H1 (cell line): ENCODE results near the gene LCT. TPM values are rescaled to one million over a fixed set of nuclear protein-coding genes. Genes with fewer than 3 reads are reported as not detected.

Experiments used
- CTCF ChIA-PET: fragments of 300-600 bp; sonication (Branson Sonifier 250); formaldehyde crosslinking; loops from one replicate; lab custom pipeline; 2021; ENCODE audit not compliant: partially characterized antibody; lab: Charles Lee
- POLR2A ChIA-PET: fragments of 300-600 bp; sonication (Branson Sonifier 250); formaldehyde crosslinking; loops from one replicate; lab custom pipeline; 2021; ENCODE audit warnings: inconsistent platforms; ENCODE audit not compliant: partially characterized antibody; lab: Charles Lee
- DNase-seq, 2 experiments: peaks; one replicate each; pipeline versions ENCODE4 v3.0.0 to v3.0.0-alpha.2; 2010 to 2022; ENCODE audit warnings: low spot score in 2 of 2, low read depth in 1 of 2, mixed read lengths in 1 of 2
- FAIRE-seq: peaks from 2 replicates; lab custom pipeline; 2011; peaks lifted over from hg19 to GRCh38; lab: Jason Lieb, UNC
- H2AFZ ChIP-seq: 2 replicates; pipeline ENCODE4 v1.8.1; 2012; ENCODE audit warnings: low read length, inconsistent platforms
- H2AK5ac ChIP-seq: 2 replicates; pipeline ENCODE4 v1.6.1; 2013; ENCODE audit warnings: low read depth, low read length
- H2BK120ac ChIP-seq: replicated peaks from 2 replicates; pipeline ENCODE3; 2013; ENCODE audit warnings: low read depth, low read length, inconsistent platforms
- H2BK12ac ChIP-seq: 2 replicates; pipeline ENCODE4 v1.6.1; 2013; ENCODE audit warnings: low read depth, low read length
- H2BK15ac ChIP-seq: 2 replicates; pipeline ENCODE4 v1.6.1; 2013; ENCODE audit warnings: low read length
- H2BK20ac ChIP-seq: 2 replicates; pipeline ENCODE4 v1.6.1; 2013; ENCODE audit warnings: low read length
- H2BK5ac ChIP-seq: 2 replicates; pipeline ENCODE4 v1.6.1; 2013; ENCODE audit warnings: low read depth, low read length
- H3K14ac ChIP-seq: 2 replicates; pipeline ENCODE4 v1.6.1; 2013; ENCODE audit warnings: inconsistent platforms; ENCODE audit not compliant: insufficient read length
- H3K18ac ChIP-seq: 2 replicates; pipeline ENCODE4 v1.6.1; 2013; ENCODE audit warnings: low read length; ENCODE audit errors: extremely low read depth
- H3K23ac ChIP-seq: 2 replicates; pipeline ENCODE4 v1.6.1; 2013; ENCODE audit warnings: inconsistent platforms; ENCODE audit not compliant: insufficient read length
- H3K23me2 ChIP-seq: 2 replicates; pipeline ENCODE4 v1.6.1; 2013; ENCODE audit warnings: low read depth, low read length
- H3K27ac ChIP-seq: 2 replicates; pipeline ENCODE4 v1.6.1; 2011; ENCODE audit warnings: low read depth, low read length, inconsistent platforms
- H3K27me3 ChIP-seq, 4 experiments: replicated peaks in 1 of 4; 1 replicate in 1 of 4; 2 replicates in 3 of 4; pipeline versions ENCODE4 v1.6.1 to v1.8.1; 2011 to 2013; ENCODE audit warnings: low read length in 3 of 4, mild to moderate bottlenecking in 3 of 4, inconsistent platforms in 2 of 4, mixed read lengths in 2 of 4, moderate library complexity in 1 of 4; ENCODE audit not compliant: control insufficient read depth in 3 of 4, insufficient read depth in 3 of 4; ENCODE audit errors: extremely low read depth in 1 of 4
- H3K36me3 ChIP-seq, 4 experiments: 2 replicates each; pipeline versions ENCODE4 v1.6.1 to v1.8.1; 2011 to 2013; ENCODE audit warnings: mild to moderate bottlenecking in 4 of 4, low read length in 3 of 4, moderate library complexity in 2 of 4, control low read depth in 1 of 4, inconsistent platforms in 1 of 4; ENCODE audit not compliant: insufficient read depth in 4 of 4, control insufficient read depth in 2 of 4
- H3K4ac ChIP-seq: replicated peaks from 2 replicates; pipeline ENCODE3; 2013; ENCODE audit warnings: low read length, low read depth, mixed read lengths, inconsistent platforms; ENCODE audit not compliant: insufficient read length
- H3K4me1 ChIP-seq, 4 experiments: replicated peaks in 1 of 4; 1 replicate in 1 of 4; 2 replicates in 3 of 4; pipeline versions ENCODE4 v1.6.1 to v1.8.1; 2011 to 2013; ENCODE audit warnings: low read length in 3 of 4, inconsistent platforms in 2 of 4, mixed read lengths in 1 of 4; ENCODE audit not compliant: insufficient read depth in 4 of 4, control insufficient read depth in 3 of 4
- H3K4me2 ChIP-seq, 2 experiments: 2 replicates each; pipeline versions ENCODE4 v1.6.1 to v1.8.1; 2011 to 2013; ENCODE audit warnings: low read depth in 2 of 2, low read length in 2 of 2, control low read depth in 1 of 2, inconsistent platforms in 1 of 2, mild to moderate bottlenecking in 1 of 2; ENCODE audit not compliant: insufficient read depth in 1 of 2
- H3K4me3 ChIP-seq, 4 experiments: fragments of 200-600, 300-600 bp in 1 of 4; sonication (generic), shearing (Covaris generic), sonication (Bioruptor Twin) in 1 of 4; 2 replicates each; pipeline versions ENCODE4 v1.5.1 to v1.8.1; 2011 to 2016; ENCODE audit warnings: low read length in 4 of 4, low read depth in 3 of 4, control low read depth in 2 of 4, inconsistent platforms in 2 of 4, mild to moderate bottlenecking in 2 of 4, mixed read lengths in 1 of 4, moderate library complexity in 1 of 4; ENCODE audit not compliant: insufficient read depth in 2 of 4; ENCODE audit errors: extremely low read depth in 1 of 4
- H3K56ac ChIP-seq: replicated peaks from 2 replicates; pipeline ENCODE3; 2013; ENCODE audit warnings: low read depth, mild to moderate bottlenecking, mixed read lengths, low read length, inconsistent platforms; ENCODE audit not compliant: insufficient read length
- H3K79me1 ChIP-seq: 2 replicates; pipeline ENCODE4 v1.6.1; 2013; ENCODE audit warnings: low read depth, low read length, control low read depth
- H3K79me2 ChIP-seq, 2 experiments: 2 replicates each; pipeline versions ENCODE4 v1.6.1 to v1.8.1; 2012 to 2013; ENCODE audit warnings: low read length in 2 of 2, mild to moderate bottlenecking in 2 of 2, inconsistent platforms in 1 of 2; ENCODE audit not compliant: insufficient read depth in 2 of 2, control insufficient read depth in 1 of 2
- H3K9ac ChIP-seq, 4 experiments: replicated peaks in 1 of 4; 1 replicate in 1 of 4; 2 replicates in 3 of 4; pipeline versions ENCODE4 v1.6.1 to v1.8.1; 2011 to 2013; ENCODE audit warnings: low read depth in 3 of 4, low read length in 3 of 4, control low read depth in 2 of 4, mild to moderate bottlenecking in 2 of 4, moderate library complexity in 2 of 4, inconsistent platforms in 1 of 4; ENCODE audit errors: extremely low read depth in 1 of 4
- H3K9me3 ChIP-seq, 2 experiments: 2 replicates each; pipeline versions ENCODE4 v1.6.1 to v1.8.1; 2012 to 2013; ENCODE audit warnings: mild to moderate bottlenecking in 2 of 2, moderate library complexity in 2 of 2, control low read depth in 1 of 2, inconsistent platforms in 1 of 2, low read depth in 1 of 2, low read length in 1 of 2, mixed read lengths in 1 of 2; ENCODE audit not compliant: insufficient read depth in 2 of 2
- H4K20me1 ChIP-seq, 2 experiments: replicated peaks in 1 of 2; 2 replicates each; pipeline versions ENCODE3 to v1.8.1; 2011 to 2013; ENCODE audit warnings: inconsistent platforms in 2 of 2, low read length in 2 of 2, mild to moderate bottlenecking in 1 of 2; ENCODE audit not compliant: insufficient read depth in 2 of 2, control insufficient read depth in 1 of 2
- H4K5ac ChIP-seq: 2 replicates; pipeline ENCODE4 v1.6.1; 2013; ENCODE audit warnings: low read length, low read depth, mixed read lengths, inconsistent platforms; ENCODE audit not compliant: insufficient read length
- H4K8ac ChIP-seq: 2 replicates; pipeline ENCODE4 v1.8.0; 2013; ENCODE audit warnings: mild to moderate bottlenecking, moderate library complexity, low read length, inconsistent platforms; ENCODE audit not compliant: insufficient read depth; ENCODE audit errors: extremely low read depth
- H4K91ac ChIP-seq: replicated peaks from 2 replicates; pipeline ENCODE3; 2013; ENCODE audit warnings: low read length, mixed read lengths, inconsistent platforms; ENCODE audit not compliant: insufficient read length
- BACH1 ChIP-seq: IDR thresholded peaks from 2 replicates; pipeline ENCODE4 v1.6.1; 2012; ENCODE audit warnings: low read length, improper control_type of control experiment
- CBX8 ChIP-seq: fragments of 300-800, 300-1000 bp; sonication (generic); IDR thresholded peaks from 2 replicates; pipeline ENCODE4 v1.7.1; 2016; ENCODE audit warnings: low read depth, low read length, borderline replicate concordance
- CHD2 ChIP-seq: IDR thresholded peaks from 2 replicates; pipeline ENCODE4 v1.6.1; 2012; ENCODE audit warnings: low read length, improper control_type of control experiment
- EGR1 ChIP-seq: IDR thresholded peaks from 2 replicates; pipeline ENCODE4 v1.6.1; 2011; ENCODE audit warnings: low read depth, low read length, borderline replicate concordance
- FOSL1 ChIP-seq: IDR thresholded peaks from 2 replicates; pipeline ENCODE4 v1.6.1; 2011; ENCODE audit warnings: mild to moderate bottlenecking, low read depth, low read length, moderate library complexity; ENCODE audit not compliant: insufficient read depth
- RAD21 ChIP-seq, 2 experiments: IDR thresholded peaks in 1 of 2; conservative IDR thresholded peaks in 1 of 2; 2 replicates each; pipeline ENCODE4 v1.6.1; 2011; ENCODE audit warnings: low read depth in 2 of 2, low read length in 2 of 2, improper control_type of control experiment in 1 of 2, inconsistent platforms in 1 of 2, mild to moderate bottlenecking in 1 of 2, moderate library complexity in 1 of 2
- SIN3A ChIP-seq, 2 experiments: IDR thresholded peaks in 1 of 2; conservative IDR thresholded peaks in 1 of 2; 2 replicates each; pipeline ENCODE4 v1.6.1; 2011 to 2012; ENCODE audit warnings: low read length in 2 of 2, improper control_type of control experiment in 1 of 2, low read depth in 1 of 2, mild to moderate bottlenecking in 1 of 2
- SP4 ChIP-seq: IDR thresholded peaks from 2 replicates; pipeline ENCODE4 v1.6.1; 2012; ENCODE audit warnings: low read length, inconsistent platforms
- WGBS, 2 experiments: shearing (Covaris generic) in 1 of 2; methylation state at CpG; one replicate each; pipeline versions ENCODE4 v1.1.6 to v1.1.7; 2013 to 2015; ENCODE audit warnings: low lambda C conversion rate in 2 of 2, mixed read lengths in 2 of 2, inconsistent platforms in 1 of 2, low coverage in 1 of 2, missing lambda C conversion rate in 1 of 2; ENCODE audit not compliant: insufficient replicate concordance in 2 of 2, insufficient coverage in 1 of 2, insufficient read length in 1 of 2; ENCODE audit errors: extremely low coverage in 1 of 2, missing lambda C conversion rate in 1 of 2; 5-methylcytosine and 5-hydroxymethylcytosine counted together
- polyA plus RNA-seq, 7 experiments: library from polyadenylated mRNA; depleted of rRNA in 3 of 7; stranded (reverse) in 5 of 7; unstranded in 2 of 7; fragments of >200 nt in 5 of 7; fragments of 200-250 nt in 2 of 7; gene quantifications; 1 replicate in 5 of 7; 2 replicates in 1 of 7; 4 replicates in 1 of 7; pipeline versions ENCODE4 v1.2.1 to v1.2.3, GENCODE V29; 2011 to 2013; ENCODE audit warnings: missing spikeins in 2 of 7, mixed read lengths in 2 of 7
- total RNA-seq: library from RNA; stranded (reverse); fragmentation: NEBNext Ultra II Directional; extraction: Animal tissue kit (Norgen Biotek cat#: 25700); gene quantifications from 2 replicates; pipeline ENCODE4 v1.2.1, GENCODE V29; 2021
- TF ChIP-seq, protein P1 (sequence below): IDR thresholded peaks from 2 replicates; pipeline ENCODE4 v1.6.1; 2011; ENCODE audit warnings: low read length, improper control_type of control experiment

Gene LCT
- total and polyA plus RNA-seq, 2 of the 8 experiments (the other 6 are each of a cell fraction or from before 2014, with no cell fraction given) = 0.06 TPM; not detected in 1

GRCh38 chr2:135832891-135833290 is 4.1 kb downstream of the LCT start:
- CTCF ChIA-PET = interaction anchor here (1.4 to 1.5 kb wide), 2 partner anchors 8 to 14 kb away, joined by 6 to 12 read pairs; no protein-coding TSS in a partner anchor
- no peak overlapping the region for H3K4me2 ChIP-seq
- TF ChIP-seq, protein P1, sequence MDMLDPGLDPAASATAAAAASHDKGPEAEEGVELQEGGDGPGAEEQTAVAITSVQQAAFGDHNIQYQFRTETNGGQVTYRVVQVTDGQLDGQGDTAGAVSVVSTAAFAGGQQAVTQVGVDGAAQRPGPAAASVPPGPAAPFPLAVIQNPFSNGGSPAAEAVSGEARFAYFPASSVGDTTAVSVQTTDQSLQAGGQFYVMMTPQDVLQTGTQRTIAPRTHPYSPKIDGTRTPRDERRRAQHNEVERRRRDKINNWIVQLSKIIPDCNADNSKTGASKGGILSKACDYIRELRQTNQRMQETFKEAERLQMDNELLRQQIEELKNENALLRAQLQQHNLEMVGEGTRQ = no peak
- TF ChIP-seq CBX8 (no peak), SP4 (no peak), SIN3A (conservative IDR thresholded peaks at IDR 0.05 in 1 of 2, IDR thresholded peaks at IDR 0.05 in 1 of 2; ENCODE audit: low read depth in 1 of 2, low read length in 2 of 2) (no peak), CHD2 (no peak), RAD21 (IDR thresholded peaks at IDR 0.05 in 1 of 2, conservative IDR thresholded peaks at IDR 0.05 in 1 of 2; ENCODE audit: low read depth in 2 of 2, low read length in 2 of 2) (no peak), FOSL1 (no peak), BACH1 (no peak), EGR1 (no peak)

More at GRCh38 chr2:135832891-135833290, 4.1 kb downstream of the LCT start:
- H4K5ac ChIP-seq = no peak overlapping the region
- no peak overlapping the region for H2BK5ac ChIP-seq
- H2BK12ac ChIP-seq = no peak overlapping the region
- no peaks in the 10 kb centered on the region for H3K4me1 ChIP-seq
- no peak overlapping the region for H3K14ac ChIP-seq
- no peak overlapping the region for H2BK20ac ChIP-seq
- H3K79me1 ChIP-seq = no peaks in the 10 kb centered on the region
- DNase-seq (no peak), FAIRE-seq (no peak)
- no peak overlapping the region for H3K27ac ChIP-seq
- no peak overlapping the region for H2AK5ac ChIP-seq
- no peak overlapping the region for H4K8ac ChIP-seq
- H3K56ac ChIP-seq = no peak overlapping the region
- no peaks in the 10 kb centered on the region for H3K27me3 ChIP-seq
- no peak overlapping the region for H3K18ac ChIP-seq
- no peak overlapping the region for H2BK15ac ChIP-seq
- H4K91ac ChIP-seq = no peak overlapping the region
- H2AFZ ChIP-seq = no peak overlapping the region
- no peaks in the 10 kb centered on the region for H4K20me1 ChIP-seq
- WGBS, 2 experiments = 95% methylated on average over 6 of the region's 6 CpGs; no CpG with 5 or more reads in 1 of the 2 experiments
- no peak overlapping the region for H2BK120ac ChIP-seq
- H3K36me3 ChIP-seq = no peaks in the 10 kb centered on the region
- H3K9me3 ChIP-seq = no peaks in the 10 kb centered on the region
- no peaks in the 10 kb centered on the region for H3K23me2 ChIP-seq
- H3K4ac ChIP-seq = no peak overlapping the region
- no peak overlapping the region for H3K9ac ChIP-seq
- POLR2A ChIA-PET = interaction anchor here (0.6 kb wide), 1 partner anchor 813 kb away, joined by 3 read pairs; no protein-coding TSS in a partner anchor
- H3K4me3 ChIP-seq = no peak overlapping the region
- H3K23ac ChIP-seq = no peak overlapping the region
- H3K79me2 ChIP-seq = no peaks in the 10 kb centered on the region
